Muscle layer of duodenum (tissue), 2 donors: ENCODE measurements around the gene EEF1B2.
"Not testable (repeated sequence)": the region's sequence is repeated elsewhere in the genome, so short reads cannot be mapped to it uniquely, and the experiment has no call there.

Experiments
- H3K27ac ChIP-seq: one replicate; pipeline ENCODE4 v1.7.0; 2013; ENCODE audit warnings: mild to moderate bottlenecking, low read length
- H3K27me3 ChIP-seq: one replicate; pipeline ENCODE4 v1.7.0; 2013; ENCODE audit warnings: low read depth, mild to moderate bottlenecking, control low read depth, low read length
- H3K36me3 ChIP-seq, 2 donors: one replicate each; pipeline ENCODE4 v1.7.0; 2013; ENCODE audit warnings: low read length in 2 of 2, control low read depth in 1 of 2, mild to moderate bottlenecking in 1 of 2; ENCODE audit not compliant: insufficient read depth in 2 of 2, control insufficient read depth in 1 of 2
- H3K4me1 ChIP-seq, 2 donors: one replicate each; pipeline ENCODE4 v1.7.0; 2013; ENCODE audit warnings: low read length in 2 of 2, mild to moderate bottlenecking in 2 of 2, control low read depth in 1 of 2, moderate library complexity in 1 of 2; ENCODE audit not compliant: insufficient read depth in 2 of 2, control insufficient read depth in 1 of 2
- H3K4me3 ChIP-seq, 2 donors: one replicate each; pipeline ENCODE4 v1.7.0; 2013; ENCODE audit warnings: low read length in 2 of 2, low read depth in 1 of 2, mild to moderate bottlenecking in 1 of 2
- H3K9me3 ChIP-seq, 2 donors: one replicate each; pipeline ENCODE4 v1.7.0; 2013; ENCODE audit warnings: low read length in 2 of 2, control low read depth in 1 of 2, mild to moderate bottlenecking in 1 of 2; ENCODE audit not compliant: control insufficient read depth in 1 of 2
- donor health status: healthy.

EEF1B2 gene

DNA sequence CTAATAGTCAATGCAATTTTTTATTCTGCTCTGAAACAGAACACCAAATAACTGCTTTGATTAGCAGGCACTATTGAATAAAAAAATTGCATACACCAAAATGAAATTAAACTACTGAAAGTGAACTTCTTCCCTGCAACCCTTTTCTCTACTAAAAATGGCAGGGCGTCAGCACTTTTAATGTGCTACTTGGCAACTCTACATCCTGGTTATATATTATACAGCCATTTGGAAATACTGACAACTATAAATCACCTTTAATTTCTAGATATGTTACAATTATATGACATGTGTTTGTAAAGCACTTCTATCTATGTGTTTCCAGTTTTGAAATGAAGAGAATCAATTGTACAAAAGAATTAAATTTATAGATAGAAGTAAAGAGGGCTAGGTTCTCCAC is 10.4 kb upstream of the EEF1B2 start:
- Histone ChIP-seq H3K27ac (no peak overlapping the region), H3K4me1 (peaks cover 0 to 8% of the 10 kb centered on the region in 2 donors), H3K9me3 (no peaks in the 10 kb centered on the region), H3K36me3 (peaks cover 46 to 66% of the 10 kb centered on the region in 2 donors), H3K27me3 (no peaks in the 10 kb centered on the region), H3K4me3 (no peak overlapping the region)

DNA sequence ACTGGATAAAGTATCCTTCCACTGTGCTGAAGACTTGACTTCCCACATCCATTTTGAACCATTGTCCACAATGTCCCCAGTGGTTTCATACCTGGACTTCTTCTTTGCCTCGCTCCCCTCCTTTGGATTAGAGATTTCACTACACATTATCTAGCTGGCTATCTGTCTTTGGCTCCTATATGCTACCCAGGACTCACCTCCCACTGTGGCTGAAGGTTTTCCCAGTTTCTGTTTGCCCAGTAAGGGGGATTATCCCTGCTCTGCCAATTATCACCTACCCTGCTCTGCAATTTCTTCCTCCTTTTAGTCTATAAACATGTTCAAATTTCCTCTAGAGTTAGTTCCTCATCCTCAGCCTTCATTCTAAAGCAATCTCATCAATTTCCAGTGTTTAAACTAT is 9.5 kb upstream of the EEF1B2 start:
- H3K4me1 ChIP-seq = peaks cover 0 to 12% of the 10 kb centered on the region in 2 donors
- no peak overlapping the region for H3K27ac ChIP-seq
- H3K4me3 ChIP-seq = no peak overlapping the region
- peaks cover 44 to 59% of the 10 kb centered on the region in 2 donors for H3K36me3 ChIP-seq
- no peaks in the 10 kb centered on the region for H3K9me3 ChIP-seq
- no peaks in the 10 kb centered on the region for H3K27me3 ChIP-seq

DNA sequence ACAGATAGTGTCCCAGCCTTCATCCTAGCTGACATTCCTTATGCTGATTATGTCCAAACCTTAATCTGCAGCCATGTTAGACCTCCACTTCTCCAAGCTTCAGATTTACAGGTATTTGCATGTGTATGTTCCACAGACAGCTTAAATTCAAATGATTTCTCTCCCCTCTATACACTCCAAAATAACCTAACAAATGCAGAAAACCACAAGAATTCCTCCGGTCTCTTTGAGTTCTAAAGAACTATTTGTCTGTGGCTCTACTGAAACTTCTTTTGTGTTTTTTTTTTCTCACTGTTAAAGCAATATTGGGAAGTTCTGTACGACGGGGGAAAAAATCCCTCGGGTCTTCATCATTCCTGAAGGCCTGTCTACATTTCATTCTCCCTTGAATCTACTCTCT is 9.1 kb upstream of the EEF1B2 start:
- Histone ChIP-seq H3K27me3 (no peaks in the 10 kb centered on the region), H3K9me3 (no peaks in the 10 kb centered on the region), H3K27ac (no peak overlapping the region), H3K4me3 (no peak overlapping the region), H3K4me1 (peaks cover 0 to 12% of the 10 kb centered on the region in 2 donors), H3K36me3 (peaks cover 40 to 55% of the 10 kb centered on the region in 2 donors)

DNA sequence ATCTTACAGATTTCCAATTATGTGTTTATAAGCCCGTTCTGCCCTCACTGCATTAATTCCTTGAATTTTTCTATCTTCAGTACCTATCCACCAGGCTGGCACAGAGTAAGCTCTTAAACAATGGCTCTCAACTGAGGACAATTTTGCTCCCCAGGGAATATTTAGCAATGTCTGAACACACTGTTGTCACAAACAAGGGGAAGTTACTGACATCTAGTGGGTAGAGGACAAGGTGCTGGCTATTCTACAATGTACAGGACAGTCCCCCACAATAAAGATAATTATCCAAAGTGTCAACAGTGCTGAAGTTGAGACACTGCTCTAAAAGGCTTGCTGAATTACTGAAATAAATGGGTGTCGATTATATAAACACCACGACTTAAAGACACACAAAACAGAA is 5.5 kb upstream of the EEF1B2 start:
- H3K27ac ChIP-seq = no peak overlapping the region
- H3K4me1 ChIP-seq = peaks cover 0 to 31% of the 10 kb centered on the region in 2 donors
- no peaks in the 10 kb centered on the region for H3K9me3 ChIP-seq
- no peak overlapping the region for H3K4me3 ChIP-seq
- no peaks in the 10 kb centered on the region for H3K27me3 ChIP-seq
- H3K36me3 ChIP-seq = peaks cover 15 to 29% of the 10 kb centered on the region in 2 donors

DNA sequence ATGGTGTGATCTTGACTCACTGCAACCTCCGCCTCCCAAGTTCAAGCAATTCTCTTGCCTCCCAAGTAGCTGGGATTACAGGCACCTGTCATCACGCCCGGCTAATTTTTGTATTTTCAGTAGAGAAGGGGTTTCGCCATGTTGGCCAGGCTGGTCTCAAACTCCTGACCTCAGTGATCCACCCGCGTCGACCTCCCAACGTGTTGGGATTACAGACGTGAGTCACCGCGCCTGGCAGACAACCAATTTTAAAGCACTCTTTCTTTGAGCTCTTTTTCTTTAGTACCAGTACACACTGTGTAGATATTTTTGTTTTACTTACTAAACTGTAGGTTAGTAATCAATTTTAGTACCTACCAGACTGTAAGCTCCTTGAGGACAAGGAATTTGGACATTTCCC is 2.7 kb upstream of the EEF1B2 start:
- Histone ChIP-seq H3K4me1 (peaks cover 0 to 38% of the 10 kb centered on the region in 2 donors), H3K36me3 (peaks cover 9 to 12% of the 10 kb centered on the region in 2 donors), H3K4me3 (peak overlapping the region in 1 of 2 donors; percentile 95)
- not testable (repeated sequence) for H3K27ac ChIP-seq, H3K27me3 ChIP-seq, H3K9me3 ChIP-seq

DNA sequence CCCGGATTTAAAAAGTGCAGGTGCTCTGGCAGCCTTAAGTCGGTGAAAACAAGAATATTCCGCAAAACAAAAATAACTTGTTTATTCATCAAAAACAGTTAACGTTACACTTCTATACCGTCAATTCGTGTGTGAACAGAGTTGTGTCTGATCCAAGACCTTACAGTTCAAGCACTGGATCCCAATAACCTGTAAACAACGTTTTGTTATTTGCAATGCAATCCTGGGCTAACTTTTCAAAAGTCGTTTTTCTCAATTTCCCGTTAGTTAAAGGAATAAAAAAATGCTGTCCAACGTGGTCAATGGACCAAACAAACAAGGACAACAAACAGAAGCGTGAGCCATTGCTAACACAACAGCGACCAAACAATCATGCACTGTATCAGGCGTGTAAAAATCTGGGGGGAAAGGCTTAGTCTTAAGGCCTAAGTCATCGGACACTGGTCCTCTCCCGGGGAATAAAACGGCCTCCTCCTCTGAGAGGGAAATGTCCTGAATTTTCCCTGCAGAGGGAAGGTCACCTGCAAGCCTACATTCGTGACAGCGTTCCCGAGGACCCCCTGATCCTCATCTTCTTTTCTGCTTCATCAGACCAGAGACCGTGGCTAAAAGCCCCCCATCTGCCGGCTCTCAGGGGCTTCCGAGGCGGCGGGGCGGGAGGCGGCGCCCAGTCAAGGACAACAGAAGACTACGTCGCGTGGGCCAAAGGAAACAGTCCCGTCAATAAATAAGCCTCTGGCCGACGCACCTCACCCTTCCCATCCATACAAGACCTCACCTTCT is 941 bp upstream of the EEF1B2 start:
- Histone ChIP-seq H3K9me3 (no peaks in the 10 kb centered on the region), H3K36me3 (peaks cover 23 to 25% of the 10 kb centered on the region in 2 donors)

DNA sequence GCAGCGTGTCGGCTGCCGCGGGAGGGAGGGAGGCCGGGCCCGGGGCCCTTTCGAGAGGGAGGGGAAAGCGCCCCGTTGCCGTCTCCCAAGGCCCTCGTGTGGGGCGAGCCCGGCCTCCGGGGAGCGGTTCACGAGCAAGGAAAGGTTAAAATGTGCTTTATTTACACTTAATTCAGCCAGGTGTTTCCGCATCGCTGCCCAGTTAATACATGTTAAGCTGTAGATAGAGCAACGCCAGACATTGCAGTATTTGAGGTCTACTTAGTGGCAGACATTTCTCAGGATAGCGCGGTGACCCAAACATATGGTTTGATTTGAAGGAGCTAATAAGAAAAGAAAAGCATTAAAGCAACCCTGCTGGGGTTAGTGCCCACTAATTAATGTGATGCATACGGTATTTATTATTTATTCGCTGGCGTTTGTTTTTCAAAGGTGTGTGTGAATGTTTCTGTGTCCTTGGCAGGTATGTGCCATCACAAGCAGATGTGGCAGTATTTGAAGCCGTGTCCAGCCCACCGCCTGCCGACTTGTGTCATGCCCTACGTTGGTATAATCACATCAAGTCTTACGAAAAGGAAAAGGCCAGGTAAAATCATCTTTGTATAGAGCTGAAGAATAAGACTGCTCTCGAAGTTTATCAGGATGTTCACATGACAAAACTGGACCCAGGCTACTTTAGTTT is 571 bp downstream of the EEF1B2 start:
- H3K27ac ChIP-seq = peak overlapping the region; percentile 88
- H3K27me3 ChIP-seq = no peaks in the 10 kb centered on the region
- peaks cover 23 to 25% of the 10 kb centered on the region in 2 donors for H3K36me3 ChIP-seq
- H3K4me3 ChIP-seq = peak overlapping the region; percentile 95
- no peaks in the 10 kb centered on the region for H3K9me3 ChIP-seq
- H3K4me1 ChIP-seq = peaks cover 0 to 26% of the 10 kb centered on the region in 2 donors

More for the DNA sequence above, 941 bp upstream of the EEF1B2 start:
- Histone ChIP-seq H3K4me1 (peaks cover 0 to 36% of the 10 kb centered on the region in 2 donors), H3K27me3 (no peaks in the 10 kb centered on the region), H3K27ac (peak overlapping the region; percentile 88), H3K4me3 (peak overlapping the region; percentile 95)

DNA sequence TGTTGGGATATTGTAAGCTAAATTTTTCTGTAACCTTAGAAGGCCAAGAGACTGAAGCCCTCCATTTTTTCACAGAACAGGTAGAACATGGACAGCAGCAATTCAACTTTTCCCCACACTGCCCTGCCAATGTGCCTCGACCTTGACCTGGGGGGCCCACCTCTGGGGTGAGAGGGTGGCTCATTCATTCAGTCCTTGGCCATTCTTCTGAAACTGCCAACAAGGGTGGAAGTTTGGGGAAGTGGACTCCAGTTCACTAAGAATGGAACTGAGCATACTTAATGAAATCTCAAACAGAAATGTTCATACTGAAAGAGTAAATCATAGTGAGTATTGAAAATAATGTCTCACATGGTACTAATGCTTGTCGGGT is 1.1 kb downstream of the EEF1B2 start:
- H3K36me3 ChIP-seq = peaks cover 23 to 25% of the 10 kb centered on the region in 2 donors
- peak overlapping the region; percentile 95 for H3K4me3 ChIP-seq
- no peaks in the 10 kb centered on the region for H3K27me3 ChIP-seq
- peaks cover 0 to 26% of the 10 kb centered on the region in 2 donors for H3K4me1 ChIP-seq
- H3K9me3 ChIP-seq = no peaks in the 10 kb centered on the region
- H3K27ac ChIP-seq = peak overlapping the region; percentile 88

DNA sequence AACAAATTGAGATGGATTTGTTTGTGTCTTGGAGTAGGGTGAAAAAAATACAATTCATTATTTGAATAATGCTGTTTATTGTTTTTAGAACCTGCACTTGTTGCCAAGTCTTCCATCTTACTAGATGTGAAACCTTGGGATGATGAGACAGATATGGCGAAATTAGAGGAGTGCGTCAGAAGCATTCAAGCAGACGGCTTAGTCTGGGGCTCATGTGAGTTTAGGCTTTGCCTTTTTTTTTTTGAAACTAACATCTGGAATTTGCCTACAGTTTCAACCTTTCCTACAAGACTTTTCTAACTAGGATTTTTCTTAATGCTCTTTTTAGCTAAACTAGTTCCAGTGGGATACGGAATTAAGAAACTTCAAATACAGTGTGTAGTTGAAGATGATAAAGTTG is 2.7 kb downstream of the EEF1B2 start:
- not testable (repeated sequence) for H3K9me3 ChIP-seq, H3K27ac ChIP-seq, H3K4me3 ChIP-seq, H3K27me3 ChIP-seq
- Histone ChIP-seq H3K36me3 (peaks cover 23 to 25% of the 10 kb centered on the region in 2 donors), H3K4me1 (peaks cover 0 to 16% of the 10 kb centered on the region in 2 donors)

DNA sequence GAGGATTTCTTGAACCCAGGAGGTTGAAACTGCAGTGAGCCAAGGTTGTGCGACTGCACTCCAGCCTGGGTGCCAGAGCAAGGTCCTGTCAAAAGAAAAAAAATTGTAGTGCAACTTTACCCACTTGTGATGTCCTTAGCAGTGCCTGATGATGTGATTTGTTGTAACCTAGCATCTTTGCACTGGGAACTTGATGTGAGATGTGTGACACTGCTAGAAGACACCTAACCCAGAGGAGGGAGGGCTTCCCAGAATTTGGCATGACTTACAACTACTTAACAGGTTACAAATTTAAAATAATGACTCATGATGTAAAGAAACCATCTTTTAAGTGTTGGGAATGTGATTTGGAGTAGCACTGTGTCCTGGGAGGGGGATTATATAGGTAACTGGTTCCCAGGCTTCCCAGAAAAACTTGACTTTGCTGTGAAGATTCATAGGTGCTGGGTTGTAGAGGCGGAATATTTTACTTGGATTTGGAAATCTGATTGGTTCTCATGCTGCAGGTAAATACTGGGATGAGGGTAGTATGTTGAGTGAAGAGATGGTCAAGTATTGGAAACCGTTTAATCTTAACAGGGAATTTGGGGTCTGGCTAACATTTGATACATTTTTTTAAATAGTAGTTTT is 3.7 kb downstream of the EEF1B2 start:
- Histone ChIP-seq H3K27me3 (no peaks in the 10 kb centered on the region), H3K27ac (no peak overlapping the region), H3K4me1 (peaks cover 0 to 7% of the 10 kb centered on the region in 2 donors), H3K9me3 (no peaks in the 10 kb centered on the region), H3K36me3 (peaks cover 25 to 30% of the 10 kb centered on the region in 2 donors), H3K4me3 (no peak overlapping the region)

DNA sequence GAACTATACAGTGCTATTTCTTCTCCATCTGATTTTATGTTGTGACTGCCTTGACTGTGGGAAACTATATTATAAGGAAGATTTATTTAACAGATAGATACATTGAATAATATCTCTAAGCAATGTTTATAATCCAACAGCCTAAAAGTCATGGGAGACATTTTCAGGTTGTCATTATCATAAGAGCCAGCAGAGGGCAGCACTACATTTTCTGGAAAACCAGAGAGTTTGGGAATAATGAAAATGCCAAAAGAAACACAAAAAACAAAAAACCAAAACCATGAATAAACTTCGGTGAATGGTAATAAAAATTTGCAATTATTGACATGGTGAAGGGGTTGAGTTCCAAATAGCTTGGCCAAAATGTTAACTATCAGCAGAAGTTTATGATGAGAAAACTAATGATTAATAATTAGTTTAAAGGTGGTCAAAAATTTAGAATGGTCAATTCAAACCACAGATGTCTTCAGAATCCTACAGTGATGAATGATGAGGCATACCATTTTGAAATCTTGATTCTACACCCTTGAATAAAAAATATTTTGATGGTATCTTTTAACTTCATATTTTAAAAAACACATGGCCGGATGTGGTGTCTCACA is 4.7 kb downstream of the EEF1B2 start:
- Histone ChIP-seq H3K27ac (no peak overlapping the region), H3K36me3 (peaks cover 24 to 25% of the 10 kb centered on the region in 2 donors), H3K9me3 (no peaks in the 10 kb centered on the region), H3K27me3 (no peaks in the 10 kb centered on the region), H3K4me1 (peaks cover 0 to 7% of the 10 kb centered on the region in 2 donors), H3K4me3 (no peak overlapping the region)
